ENCODE measurements around the gene RASA2. TPM values are rescaled to one million over a fixed set of nuclear protein-coding genes. Genes with fewer than 3 reads are reported as not detected.

Gene RASA2
- total and polyA plus RNA-seq, 2 experiments from 2014 or later = 16.6 to 28.6 TPM

- peaks cover 10% of the 10 kb centered on the region; the same call in 2 of the 3 replicates for H3K4me1 Mint-ChIP-seq
- Histone ChIP-seq H4K20me1 (replicated peaks; ENCODE audit: insufficient read depth) (no peaks in the 10 kb centered on the region), H3K36me3 (ENCODE audit: insufficient read depth) (peaks cover 2% of the 10 kb centered on the region; the same call in 1 of the 2 replicates), H3K79me2 (replicated peaks; ENCODE audit: insufficient read depth) (no peaks in the 10 kb centered on the region), H3K4me3 (no peak overlapping the region), H3K9me2 (ENCODE audit: insufficient read depth) (peaks cover 5% of the 10 kb centered on the region; the same call in 1 of the 2 replicates), H3F3A (replicated peaks; ENCODE audit: low read depth) (no peaks in the 10 kb centered on the region), H2AFZ (no peak overlapping the region), H3K27me3 (ENCODE audit: insufficient read depth) (no peaks in the 10 kb centered on the region), H3K27ac (ENCODE audit: low read depth) (no peak overlapping the region), H3K4me1 (ENCODE audit: insufficient read depth) (no peaks in the 10 kb centered on the region), H3K4me2 (no peak overlapping the region)
- H3K36me3 Mint-ChIP-seq (ENCODE audit: low read depth) = no peaks in the 10 kb centered on the region
- no peak for ATAC-seq
- peaks cover 5% of the 10 kb centered on the region for H3K27me3 Mint-ChIP-seq (ENCODE audit: insufficient read depth, low read depth, poor library complexity)
- H3K27ac Mint-ChIP-seq = no peak overlapping the region
- no peak for DNase-seq (ENCODE audit: low spot score)
- H3K4me3 Mint-ChIP-seq = no peak overlapping the region
- H3K9me3 Mint-ChIP-seq = peaks cover 8% of the 10 kb centered on the region; the same call in 1 of the 3 replicates
- no peak for TF ChIP-seq EZH2 (IDR thresholded peaks at IDR 0.05; ENCODE audit: low read depth, unreplicated experiment)
- TF ChIP-seq, protein P1, sequence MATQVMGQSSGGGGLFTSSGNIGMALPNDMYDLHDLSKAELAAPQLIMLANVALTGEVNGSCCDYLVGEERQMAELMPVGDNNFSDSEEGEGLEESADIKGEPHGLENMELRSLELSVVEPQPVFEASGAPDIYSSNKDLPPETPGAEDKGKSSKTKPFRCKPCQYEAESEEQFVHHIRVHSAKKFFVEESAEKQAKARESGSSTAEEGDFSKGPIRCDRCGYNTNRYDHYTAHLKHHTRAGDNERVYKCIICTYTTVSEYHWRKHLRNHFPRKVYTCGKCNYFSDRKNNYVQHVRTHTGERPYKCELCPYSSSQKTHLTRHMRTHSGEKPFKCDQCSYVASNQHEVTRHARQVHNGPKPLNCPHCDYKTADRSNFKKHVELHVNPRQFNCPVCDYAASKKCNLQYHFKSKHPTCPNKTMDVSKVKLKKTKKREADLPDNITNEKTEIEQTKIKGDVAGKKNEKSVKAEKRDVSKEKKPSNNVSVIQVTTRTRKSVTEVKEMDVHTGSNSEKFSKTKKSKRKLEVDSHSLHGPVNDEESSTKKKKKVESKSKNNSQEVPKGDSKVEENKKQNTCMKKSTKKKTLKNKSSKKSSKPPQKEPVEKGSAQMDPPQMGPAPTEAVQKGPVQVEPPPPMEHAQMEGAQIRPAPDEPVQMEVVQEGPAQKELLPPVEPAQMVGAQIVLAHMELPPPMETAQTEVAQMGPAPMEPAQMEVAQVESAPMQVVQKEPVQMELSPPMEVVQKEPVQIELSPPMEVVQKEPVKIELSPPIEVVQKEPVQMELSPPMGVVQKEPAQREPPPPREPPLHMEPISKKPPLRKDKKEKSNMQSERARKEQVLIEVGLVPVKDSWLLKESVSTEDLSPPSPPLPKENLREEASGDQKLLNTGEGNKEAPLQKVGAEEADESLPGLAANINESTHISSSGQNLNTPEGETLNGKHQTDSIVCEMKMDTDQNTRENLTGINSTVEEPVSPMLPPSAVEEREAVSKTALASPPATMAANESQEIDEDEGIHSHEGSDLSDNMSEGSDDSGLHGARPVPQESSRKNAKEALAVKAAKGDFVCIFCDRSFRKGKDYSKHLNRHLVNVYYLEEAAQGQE (IDR thresholded peaks at IDR 0.05; ENCODE audit: unreplicated experiment) = no peak
- TF ChIP-seq ZNF114 (CRISPR knock-in tag; IDR thresholded peaks at IDR 0.05) = no peak
- no peak for TF ChIP-seq ZNF462 (CRISPR knock-in tag; IDR thresholded peaks at IDR 0.05)
- TF ChIP-seq CTCF (conservative IDR thresholded peaks at IDR 0.05; ENCODE audit: low read depth in 2 of 2) = no peak
- no peak for TF ChIP-seq ZNF331 (CRISPR knock-in tag; IDR thresholded peaks at IDR 0.05; ENCODE audit: low read depth)
- no peak for TF ChIP-seq NANOG (IDR thresholded peaks at IDR 0.05; ENCODE audit: borderline replicate concordance)
- no peak for TF ChIP-seq EZH2phosphoT487 (IDR thresholded peaks at IDR 0.05; ENCODE audit: unreplicated experiment)
- TF ChIP-seq STAT1 (IDR thresholded peaks at IDR 0.05; ENCODE audit: unreplicated experiment) = no peak
- TF ChIP-seq POLR2AphosphoS5 (IDR thresholded peaks at IDR 0.05; ENCODE audit: low read depth) = no peak
- TF ChIP-seq JUNB (IDR thresholded peaks at IDR 0.05; ENCODE audit: unreplicated experiment) = no peak
- no peak for TF ChIP-seq CREB1 (CRISPR knock-in tag; IDR thresholded peaks at IDR 0.05; ENCODE audit: low read depth)
- TF ChIP-seq, protein P2, sequence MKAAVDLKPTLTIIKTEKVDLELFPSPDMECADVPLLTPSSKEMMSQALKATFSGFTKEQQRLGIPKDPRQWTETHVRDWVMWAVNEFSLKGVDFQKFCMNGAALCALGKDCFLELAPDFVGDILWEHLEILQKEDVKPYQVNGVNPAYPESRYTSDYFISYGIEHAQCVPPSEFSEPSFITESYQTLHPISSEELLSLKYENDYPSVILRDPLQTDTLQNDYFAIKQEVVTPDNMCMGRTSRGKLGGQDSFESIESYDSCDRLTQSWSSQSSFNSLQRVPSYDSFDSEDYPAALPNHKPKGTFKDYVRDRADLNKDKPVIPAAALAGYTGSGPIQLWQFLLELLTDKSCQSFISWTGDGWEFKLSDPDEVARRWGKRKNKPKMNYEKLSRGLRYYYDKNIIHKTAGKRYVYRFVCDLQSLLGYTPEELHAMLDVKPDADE (IDR thresholded peaks at IDR 0.05) = no peak
Observed at GRCh38 chr3:141649871-141650270, 163.0 kb downstream of the RASA2 start.

Data from GM23338 (cell line).